Trophoblast cell (in vitro differentiated cells and primary cell): ENCODE data around the gene SNORC.
"Not testable (repeated sequence)": the region's sequence is repeated elsewhere in the genome, so short reads cannot be mapped to it uniquely, and the experiment has no call there.

Source experiments
- DNase-seq, 2 donors: peaks; one replicate each; pipeline ENCODE4 v3.0.0-alpha.2; 2016
- H2AFZ ChIP-seq: 2 replicates; pipeline ENCODE4 v1.6.1; 2013; ENCODE audit warnings: low read length, moderate library complexity, mild to moderate bottlenecking; ENCODE audit not compliant: insufficient read depth, poor library complexity
- H2AK5ac ChIP-seq: 2 replicates; pipeline ENCODE4 v1.6.1; 2013; ENCODE audit warnings: mild to moderate bottlenecking, low read length
- H2BK120ac ChIP-seq: 2 replicates; pipeline ENCODE4 v1.6.1; 2013; ENCODE audit warnings: low read length, mild to moderate bottlenecking, moderate library complexity; ENCODE audit not compliant: insufficient read depth, poor library complexity
- H2BK12ac ChIP-seq: 2 replicates; pipeline ENCODE4 v1.6.1; 2013; ENCODE audit warnings: mild to moderate bottlenecking, low read length, moderate library complexity
- H2BK5ac ChIP-seq: 2 replicates; pipeline ENCODE4 v1.6.1; 2013; ENCODE audit warnings: low read length, low read depth, moderate library complexity, mild to moderate bottlenecking; ENCODE audit not compliant: poor library complexity
- H3K14ac ChIP-seq: 2 replicates; pipeline ENCODE4 v1.6.1; 2013; ENCODE audit warnings: mild to moderate bottlenecking, low read length
- H3K18ac ChIP-seq: 2 replicates; pipeline ENCODE4 v1.6.1; 2013; ENCODE audit warnings: mild to moderate bottlenecking, low read length
- H3K23ac ChIP-seq: 2 replicates; pipeline ENCODE4 v1.6.1; 2013; ENCODE audit warnings: low read length
- H3K27ac ChIP-seq: 2 replicates; pipeline ENCODE4 v1.5.1; 2013; ENCODE audit warnings: low read depth, mild to moderate bottlenecking, inconsistent platforms, low read length, moderate library complexity
- H3K27me3 ChIP-seq: 2 replicates; pipeline ENCODE4 v1.6.1; 2013; ENCODE audit warnings: inconsistent platforms, mild to moderate bottlenecking, low read length, moderate library complexity; ENCODE audit not compliant: insufficient read depth
- H3K36me3 ChIP-seq, 2 experiments: 1 replicate in 1 of 2; 2 replicates in 1 of 2; pipeline ENCODE4 v1.6.1; 2013; ENCODE audit warnings: low read length in 2 of 2, mild to moderate bottlenecking in 2 of 2, moderate library complexity in 1 of 2; ENCODE audit not compliant: insufficient read depth in 2 of 2, control insufficient read depth in 1 of 2
- H3K4ac ChIP-seq: 2 replicates; pipeline ENCODE4 v1.6.1; 2013; ENCODE audit warnings: low read depth, mild to moderate bottlenecking, low read length, moderate library complexity
- H3K4me1 ChIP-seq, 2 experiments: 1 replicate in 1 of 2; 2 replicates in 1 of 2; pipeline ENCODE4 v1.6.1; 2013; ENCODE audit warnings: low read length in 2 of 2, mild to moderate bottlenecking in 2 of 2, moderate library complexity in 1 of 2; ENCODE audit not compliant: insufficient read depth in 2 of 2, control insufficient read depth in 1 of 2
- H3K4me2 ChIP-seq: 2 replicates; pipeline ENCODE4 v1.6.1; 2013; ENCODE audit warnings: inconsistent platforms, mild to moderate bottlenecking, low read length, moderate library complexity
- H3K4me3 ChIP-seq: 2 replicates; pipeline ENCODE4 v1.5.1; 2013; ENCODE audit warnings: mild to moderate bottlenecking, low read depth, low read length, inconsistent platforms
- H3K79me1 ChIP-seq: one replicate; pipeline ENCODE4 v1.6.1; 2013; ENCODE audit warnings: low read length
- H3K79me2 ChIP-seq: 2 replicates; pipeline ENCODE4 v1.6.1; 2013; ENCODE audit warnings: low read length, mild to moderate bottlenecking; ENCODE audit not compliant: control insufficient read depth, insufficient read depth, poor library complexity
- H3K9ac ChIP-seq: 2 replicates; pipeline ENCODE4 v1.6.1; 2013; ENCODE audit warnings: mild to moderate bottlenecking, low read length
- H3K9me3 ChIP-seq: 2 replicates; pipeline ENCODE4 v1.6.1; 2013; ENCODE audit warnings: low read depth, mild to moderate bottlenecking, control low read depth, inconsistent platforms, low read length; ENCODE audit not compliant: insufficient read depth
- H4K12ac ChIP-seq: 2 replicates; pipeline ENCODE4 v1.6.1; 2013; ENCODE audit warnings: low read depth, mild to moderate bottlenecking, low read length, moderate library complexity
- H4K8ac ChIP-seq: 2 replicates; pipeline ENCODE4 v1.6.1; 2013; ENCODE audit warnings: low read depth, mild to moderate bottlenecking, low read length, moderate library complexity
- H4K91ac ChIP-seq: one replicate; pipeline ENCODE4 v1.6.1; 2013; ENCODE audit warnings: low read depth, mild to moderate bottlenecking, low read length, moderate library complexity
- WGBS: extraction: QIAGEN DNeasy Blood & Tissue Kit; methylation state at CpG from one replicate; pipeline ENCODE4 v1.1.7; 2013; ENCODE audit warnings: missing lambda C conversion rate; ENCODE audit not compliant: insufficient read length, insufficient coverage; ENCODE audit errors: extremely low coverage; 5-methylcytosine and 5-hydroxymethylcytosine counted together

SNORC gene

GRCh38 chr2:232906867-232907717 lies 37.0 kb downstream of the SNORC start:
- H4K8ac ChIP-seq, H3K18ac ChIP-seq, H2AFZ ChIP-seq, H3K23ac ChIP-seq, H3K4me3 ChIP-seq, H3K4me2 ChIP-seq, H3K14ac ChIP-seq, H3K4me1 ChIP-seq, H2BK12ac ChIP-seq, H3K27me3 ChIP-seq, H2BK5ac ChIP-seq, H2BK120ac ChIP-seq, H4K91ac ChIP-seq, H3K79me1 ChIP-seq, H2AK5ac ChIP-seq, H3K4ac ChIP-seq, H4K12ac ChIP-seq, H3K36me3 ChIP-seq, H3K79me2 ChIP-seq, H3K27ac ChIP-seq, H3K9ac ChIP-seq, H3K9me3 ChIP-seq, DNase-seq: not testable (repeated sequence)
- no CpG with 5 or more reads among the region's 10 CpGs for WGBS

GRCh38 chr2:232907718-232908085 lies 37.6 kb downstream of the SNORC start:
- not testable (repeated sequence) for H3K4me3 ChIP-seq, H3K4me2 ChIP-seq, H3K27me3 ChIP-seq, H3K23ac ChIP-seq, H2AFZ ChIP-seq, H3K9ac ChIP-seq, H2BK5ac ChIP-seq, H4K12ac ChIP-seq, H3K14ac ChIP-seq, H4K8ac ChIP-seq, H3K9me3 ChIP-seq, H2BK12ac ChIP-seq, H3K36me3 ChIP-seq, H3K79me2 ChIP-seq, DNase-seq, H3K4ac ChIP-seq, H2BK120ac ChIP-seq, H3K27ac ChIP-seq, H3K4me1 ChIP-seq, H3K79me1 ChIP-seq, H4K91ac ChIP-seq, H2AK5ac ChIP-seq, H3K18ac ChIP-seq
- WGBS: no CpG with 5 or more reads among the region's 9 CpGs

DNA sequence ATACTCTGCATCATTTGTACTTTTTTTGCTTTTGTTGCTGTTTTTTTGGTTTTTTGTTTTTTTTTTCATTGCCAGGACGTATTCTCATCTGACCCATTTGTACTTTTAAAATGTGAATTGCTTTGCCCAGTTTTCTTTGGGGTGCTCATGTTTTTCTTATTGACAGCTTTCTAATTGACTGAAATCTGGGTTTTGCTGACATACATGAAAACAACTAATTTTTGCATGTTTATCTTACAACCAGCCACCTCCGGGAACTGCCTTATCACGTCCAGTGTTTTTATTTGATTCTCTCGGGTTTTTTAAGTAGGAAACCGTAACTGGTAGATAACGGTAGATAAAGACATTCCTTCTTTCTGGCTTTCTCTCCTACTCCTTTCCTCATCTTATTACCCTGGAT lies 38.6 kb downstream of the SNORC start:
- H4K12ac ChIP-seq: no peak overlapping the region
- no peaks in the 10 kb centered on the region for H3K79me1 ChIP-seq
- no peak overlapping the region for H3K27ac ChIP-seq
- no peaks in the 10 kb centered on the region for H3K36me3 ChIP-seq
- H2BK120ac ChIP-seq: no peak overlapping the region
- no peak overlapping the region for H3K9ac ChIP-seq
- DNase-seq: no peak
- no peak overlapping the region for H2BK12ac ChIP-seq
- H3K14ac ChIP-seq: no peak overlapping the region
- no CpG with 5 or more reads among the region's 6 CpGs for WGBS
- no peak overlapping the region for H4K8ac ChIP-seq
- no peak overlapping the region for H3K18ac ChIP-seq
- no peak overlapping the region for H2AFZ ChIP-seq
- no peak overlapping the region for H3K4me2 ChIP-seq
- no peak overlapping the region for H3K4ac ChIP-seq
- no peak overlapping the region for H2BK5ac ChIP-seq
- H3K9me3 ChIP-seq: peaks cover 2% of the 10 kb centered on the region
- no peaks in the 10 kb centered on the region for H3K4me1 ChIP-seq
- no peaks in the 10 kb centered on the region for H3K27me3 ChIP-seq
- no peak overlapping the region for H4K91ac ChIP-seq
- H3K79me2 ChIP-seq: no peaks in the 10 kb centered on the region
- H3K23ac ChIP-seq: no peak overlapping the region
- H3K4me3 ChIP-seq: no peak overlapping the region
- no peak overlapping the region for H2AK5ac ChIP-seq

GRCh38 chr2:232910376-232910775 lies 40.3 kb downstream of the SNORC start:
- no CpG with 5 or more reads among the region's 6 CpGs for WGBS
- Histone ChIP-seq H4K8ac (no peak overlapping the region), H3K4me3 (no peak overlapping the region), H3K4me1 (no peaks in the 10 kb centered on the region), H2BK5ac (no peak overlapping the region), H3K14ac (no peak overlapping the region), H3K9ac (no peak overlapping the region), H3K27me3 (no peaks in the 10 kb centered on the region), H2AFZ (no peak overlapping the region), H3K9me3 (peaks cover 2% of the 10 kb centered on the region), H2BK120ac (no peak overlapping the region), H2BK12ac (no peak overlapping the region), H4K12ac (no peak overlapping the region), H3K18ac (no peak overlapping the region), H3K4ac (no peak overlapping the region), H4K91ac (no peak overlapping the region), H3K4me2 (no peak overlapping the region), H2AK5ac (no peak overlapping the region), H3K79me2 (no peaks in the 10 kb centered on the region), H3K27ac (no peak overlapping the region), H3K36me3 (no peaks in the 10 kb centered on the region), H3K23ac (no peak overlapping the region), H3K79me1 (no peaks in the 10 kb centered on the region)
- DNase-seq: no peak
